GM23338 (cell line): ENCODE results near the gene CDH23. TPM values are rescaled to one million over a fixed set of nuclear protein-coding genes. Genes with fewer than 3 reads are reported as not detected.

ENCODE experiments used
- CREB1 ChIP-seq: fragments of 250-450 bp; sonication (Bioruptor Pico); IDR thresholded peaks from 2 replicates; pipeline ENCODE4 v1.5.0; 2020; ENCODE audit warnings: low read depth, mild to moderate bottlenecking, moderate library complexity
- ETS1 ChIP-seq: IDR thresholded peaks from 2 replicates; pipeline ENCODE4 v1.6.1; 2016; ENCODE audit warnings: antibody characterized with exemption
- EZH2phosphoT487 ChIP-seq: fragments of 200-600 bp; sonication (generic); IDR thresholded peaks from one replicate; pipeline ENCODE4 v1.8.1; 2018; ENCODE audit warnings: antibody characterized with exemption; ENCODE audit not compliant: unreplicated experiment
- JUNB ChIP-seq: IDR thresholded peaks from one replicate; pipeline ENCODE4 v1.6.1; 2016; ENCODE audit warnings: antibody characterized with exemption; ENCODE audit not compliant: unreplicated experiment
- NANOG ChIP-seq: IDR thresholded peaks from 2 replicates; pipeline ENCODE4 v1.6.1; 2016; ENCODE audit warnings: antibody characterized with exemption, borderline replicate concordance
- POLR2AphosphoS5 ChIP-seq: IDR thresholded peaks from 2 replicates; pipeline ENCODE4 v1.6.1; 2016; ENCODE audit warnings: antibody characterized with exemption, low read depth
- STAT1 ChIP-seq: IDR thresholded peaks from one replicate; pipeline ENCODE4 v1.6.1; 2016; ENCODE audit warnings: antibody characterized with exemption; ENCODE audit not compliant: unreplicated experiment
- ZNF114 ChIP-seq: fragments of 250-450 bp; sonication (Bioruptor Pico); IDR thresholded peaks from 2 replicates; pipeline ENCODE4 v1.5.0; 2020; ENCODE audit warnings: mild to moderate bottlenecking, moderate library complexity
- ZNF331 ChIP-seq: fragments of 250-450 bp; sonication (Bioruptor Pico); IDR thresholded peaks from 2 replicates; pipeline ENCODE4 v1.5.0; 2020; ENCODE audit warnings: low read depth, mild to moderate bottlenecking, moderate library complexity
- ZNF462 ChIP-seq: fragments of 250-450 bp; sonication (Bioruptor Pico); IDR thresholded peaks from 2 replicates; pipeline ENCODE4 v1.5.0; 2020; ENCODE audit warnings: mild to moderate bottlenecking, moderate library complexity
- polyA plus RNA-seq: library from polyadenylated mRNA; unstranded; fragments of >200 nt; fragmentation: Nextera tagmentation; extraction: Ambion mirVana; gene quantifications from 2 replicates; pipeline ENCODE4 v1.2.1, GENCODE V29; 2016
- total RNA-seq: library from RNA; depleted of rRNA; stranded (reverse); fragments of >200 nt; shearing (Covaris generic); gene quantifications from 2 replicates; pipeline ENCODE4 v1.2.3, GENCODE V29; 2014
- TF ChIP-seq, protein P1 (sequence below), 2 experiments: fragments of 200-600 bp in 1 of 2; sonication (generic) in 1 of 2; conservative IDR thresholded peaks; 2 replicates each; pipeline versions ENCODE4 v1.5.1 to v1.6.1; 2016 to 2017; ENCODE audit warnings: antibody characterized with exemption in 2 of 2, low read depth in 2 of 2, mild to moderate bottlenecking in 2 of 2, moderate library complexity in 1 of 2

Gene CDH23
- total and polyA plus RNA-seq, 2 experiments from 2014 or later = 0.95 to 4.3 TPM

DNA sequence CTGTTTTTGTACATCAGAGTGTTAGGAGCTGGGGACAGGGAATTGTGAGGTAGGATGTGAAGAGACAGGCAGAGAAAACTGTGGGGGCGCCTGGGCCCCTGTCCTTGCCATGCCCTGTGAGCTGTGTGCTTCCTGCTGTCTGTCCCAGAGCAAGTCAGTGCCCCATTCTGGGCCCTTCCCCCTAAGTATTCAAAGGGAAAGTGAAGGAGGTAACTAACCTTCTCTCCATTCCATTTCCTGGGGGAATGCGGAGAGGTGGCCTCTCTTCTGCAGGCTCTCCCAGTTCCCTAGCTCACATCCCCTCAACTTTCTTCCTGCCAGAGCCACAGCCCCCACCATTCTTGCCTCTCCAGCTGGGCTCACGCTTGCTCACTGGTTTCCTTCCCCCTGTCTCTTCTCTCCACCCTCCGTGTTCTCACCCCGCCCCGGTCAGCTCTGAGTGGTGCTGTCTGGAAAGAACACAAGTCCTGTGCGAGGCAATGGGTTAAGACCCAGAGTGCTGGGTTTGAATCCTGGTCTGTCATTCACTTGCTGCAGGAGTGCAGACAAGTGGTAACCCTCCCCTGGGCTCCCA is 386.3 kb downstream of the CDH23 start (continued):
- no peak for TF ChIP-seq ZNF462 (CRISPR knock-in tag)
- TF ChIP-seq CREB1 (CRISPR knock-in tag) = no peak
- TF ChIP-seq POLR2AphosphoS5 = no peak
- no peak for TF ChIP-seq EZH2phosphoT487
- TF ChIP-seq NANOG = no peak
- TF ChIP-seq ZNF114 (CRISPR knock-in tag) = no peak
- TF ChIP-seq JUNB = no peak
- no peak for TF ChIP-seq ZNF331 (CRISPR knock-in tag)
- no peak for TF ChIP-seq ETS1
- TF ChIP-seq, protein P1, sequence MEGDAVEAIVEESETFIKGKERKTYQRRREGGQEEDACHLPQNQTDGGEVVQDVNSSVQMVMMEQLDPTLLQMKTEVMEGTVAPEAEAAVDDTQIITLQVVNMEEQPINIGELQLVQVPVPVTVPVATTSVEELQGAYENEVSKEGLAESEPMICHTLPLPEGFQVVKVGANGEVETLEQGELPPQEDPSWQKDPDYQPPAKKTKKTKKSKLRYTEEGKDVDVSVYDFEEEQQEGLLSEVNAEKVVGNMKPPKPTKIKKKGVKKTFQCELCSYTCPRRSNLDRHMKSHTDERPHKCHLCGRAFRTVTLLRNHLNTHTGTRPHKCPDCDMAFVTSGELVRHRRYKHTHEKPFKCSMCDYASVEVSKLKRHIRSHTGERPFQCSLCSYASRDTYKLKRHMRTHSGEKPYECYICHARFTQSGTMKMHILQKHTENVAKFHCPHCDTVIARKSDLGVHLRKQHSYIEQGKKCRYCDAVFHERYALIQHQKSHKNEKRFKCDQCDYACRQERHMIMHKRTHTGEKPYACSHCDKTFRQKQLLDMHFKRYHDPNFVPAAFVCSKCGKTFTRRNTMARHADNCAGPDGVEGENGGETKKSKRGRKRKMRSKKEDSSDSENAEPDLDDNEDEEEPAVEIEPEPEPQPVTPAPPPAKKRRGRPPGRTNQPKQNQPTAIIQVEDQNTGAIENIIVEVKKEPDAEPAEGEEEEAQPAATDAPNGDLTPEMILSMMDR (conservative IDR thresholded peaks at IDR 0.05; ENCODE audit: low read depth in 2 of 2) = no peak
- TF ChIP-seq STAT1 = no peak
